HFFc6 (cell line): ENCODE measurements around the gene GULP1. TPM values are rescaled to one million over a fixed set of nuclear protein-coding genes. Genes with fewer than 3 reads are reported as not detected.

Experiments
- DNase-seq: peaks from one replicate; pipeline ENCODE4 v3.0.0-alpha.2; 2018
- H3K27ac Mint-ChIP-seq: 2 replicates; pipeline ENCODE4 v1.8.0; 2020; ENCODE audit warnings: mild to moderate bottlenecking, mixed read lengths
- H3K27me3 Mint-ChIP-seq: 2 replicates; pipeline ENCODE4 v1.8.0; 2021; ENCODE audit warnings: mild to moderate bottlenecking, moderate library complexity, mixed read lengths; ENCODE audit not compliant: insufficient read depth
- H3K36me3 Mint-ChIP-seq: 2 replicates; pipeline ENCODE4 v1.8.0; 2021; ENCODE audit warnings: low read depth, mixed read lengths
- H3K4me1 Mint-ChIP-seq: 2 replicates; pipeline ENCODE4 v1.8.0; 2020; ENCODE audit warnings: low read depth, mixed read lengths
- H3K4me3 Mint-ChIP-seq: 2 replicates; pipeline ENCODE4 v1.8.0; 2020; ENCODE audit warnings: mild to moderate bottlenecking, moderate library complexity, mixed read lengths
- H3K9me3 Mint-ChIP-seq: 2 replicates; pipeline ENCODE4 v1.8.0; 2020; ENCODE audit warnings: mild to moderate bottlenecking, mixed read lengths
- total RNA-seq, 6 experiments: library from RNA; stranded (reverse); fragmentation: NEBNext Ultra II Directional; extraction: Animal tissue kit (Norgen Biotek cat#: 25700); gene quantifications; 2 replicates in 1 of 6; 3 replicates in 5 of 6; pipeline ENCODE4 v1.2.3, GENCODE V29; 2021
- TF ChIP-seq, protein P1 (sequence below): fragments of 200-600 bp; sonication (generic); IDR thresholded peaks from 2 replicates; pipeline ENCODE4 v1.5.0; 2021; ENCODE audit warnings: antibody characterized with exemption, mild to moderate bottlenecking

GULP1 gene
- total RNA-seq, 6 experiments from 2014 or later = 33.3 to 76.1 (median 63.9) TPM

DNA sequence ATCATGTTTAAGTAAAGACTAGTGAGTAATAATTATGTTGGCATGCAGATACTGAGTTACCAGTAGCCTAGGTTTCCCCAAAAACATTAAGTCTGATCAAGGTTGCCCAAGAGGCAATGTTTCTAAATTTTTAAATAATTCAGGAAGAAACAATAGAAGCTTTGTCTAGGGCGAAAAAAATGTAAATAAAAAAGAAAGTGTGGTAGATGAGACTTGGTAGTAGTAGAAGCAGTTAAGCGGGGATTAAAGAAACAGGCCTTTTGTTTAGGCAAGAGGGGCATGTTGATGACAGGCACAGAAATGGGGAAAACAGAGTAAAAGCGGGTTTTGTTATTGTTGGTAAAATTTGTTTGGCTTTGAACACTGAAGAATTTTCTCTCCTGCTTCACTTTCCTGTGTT lies 97.2 kb downstream of the GULP1 start:
- peaks cover 3% of the 10 kb centered on the region for H3K27me3 Mint-ChIP-seq
- H3K27ac Mint-ChIP-seq = no peak overlapping the region; the same call in 1 of the 2 replicates
- no peak for DNase-seq
- peaks cover 67% of the 10 kb centered on the region for H3K36me3 Mint-ChIP-seq
- H3K9me3 Mint-ChIP-seq = peaks cover 30% of the 10 kb centered on the region
- TF ChIP-seq, protein P1, sequence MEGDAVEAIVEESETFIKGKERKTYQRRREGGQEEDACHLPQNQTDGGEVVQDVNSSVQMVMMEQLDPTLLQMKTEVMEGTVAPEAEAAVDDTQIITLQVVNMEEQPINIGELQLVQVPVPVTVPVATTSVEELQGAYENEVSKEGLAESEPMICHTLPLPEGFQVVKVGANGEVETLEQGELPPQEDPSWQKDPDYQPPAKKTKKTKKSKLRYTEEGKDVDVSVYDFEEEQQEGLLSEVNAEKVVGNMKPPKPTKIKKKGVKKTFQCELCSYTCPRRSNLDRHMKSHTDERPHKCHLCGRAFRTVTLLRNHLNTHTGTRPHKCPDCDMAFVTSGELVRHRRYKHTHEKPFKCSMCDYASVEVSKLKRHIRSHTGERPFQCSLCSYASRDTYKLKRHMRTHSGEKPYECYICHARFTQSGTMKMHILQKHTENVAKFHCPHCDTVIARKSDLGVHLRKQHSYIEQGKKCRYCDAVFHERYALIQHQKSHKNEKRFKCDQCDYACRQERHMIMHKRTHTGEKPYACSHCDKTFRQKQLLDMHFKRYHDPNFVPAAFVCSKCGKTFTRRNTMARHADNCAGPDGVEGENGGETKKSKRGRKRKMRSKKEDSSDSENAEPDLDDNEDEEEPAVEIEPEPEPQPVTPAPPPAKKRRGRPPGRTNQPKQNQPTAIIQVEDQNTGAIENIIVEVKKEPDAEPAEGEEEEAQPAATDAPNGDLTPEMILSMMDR = no peak
- H3K4me3 Mint-ChIP-seq = no peak overlapping the region
- H3K4me1 Mint-ChIP-seq = peaks cover 30% of the 10 kb centered on the region

DNA sequence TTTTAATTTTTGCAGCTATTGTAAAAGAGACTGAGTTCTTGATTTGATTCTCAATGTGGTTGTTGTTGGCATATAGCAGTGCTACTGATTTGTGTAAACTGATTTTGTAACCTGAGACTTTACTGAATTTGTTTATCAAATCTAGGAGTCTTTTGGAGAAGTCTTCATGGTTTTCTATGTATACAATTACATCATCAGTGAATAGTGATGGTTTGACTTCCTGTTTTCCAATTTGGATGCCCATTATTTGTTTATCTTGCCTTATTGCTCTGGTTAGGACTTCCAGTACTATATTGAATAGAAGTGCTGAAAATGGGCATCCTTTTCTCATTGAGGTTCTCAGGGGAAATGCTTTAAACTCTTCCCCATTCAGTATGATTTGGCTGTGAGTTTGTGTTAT lies 99.7 kb downstream of the GULP1 start:
- H3K27me3 Mint-ChIP-seq = no peaks in the 10 kb centered on the region
- H3K9me3 Mint-ChIP-seq = peaks cover 7% of the 10 kb centered on the region; the same call in 1 of the 2 replicates
- TF ChIP-seq, protein P1 = no peak
- H3K4me1 Mint-ChIP-seq = peaks cover 30% of the 10 kb centered on the region
- no peak for DNase-seq
- no peak overlapping the region for H3K4me3 Mint-ChIP-seq
- H3K36me3 Mint-ChIP-seq = peaks cover 54% of the 10 kb centered on the region
- H3K27ac Mint-ChIP-seq = no peak overlapping the region

DNA sequence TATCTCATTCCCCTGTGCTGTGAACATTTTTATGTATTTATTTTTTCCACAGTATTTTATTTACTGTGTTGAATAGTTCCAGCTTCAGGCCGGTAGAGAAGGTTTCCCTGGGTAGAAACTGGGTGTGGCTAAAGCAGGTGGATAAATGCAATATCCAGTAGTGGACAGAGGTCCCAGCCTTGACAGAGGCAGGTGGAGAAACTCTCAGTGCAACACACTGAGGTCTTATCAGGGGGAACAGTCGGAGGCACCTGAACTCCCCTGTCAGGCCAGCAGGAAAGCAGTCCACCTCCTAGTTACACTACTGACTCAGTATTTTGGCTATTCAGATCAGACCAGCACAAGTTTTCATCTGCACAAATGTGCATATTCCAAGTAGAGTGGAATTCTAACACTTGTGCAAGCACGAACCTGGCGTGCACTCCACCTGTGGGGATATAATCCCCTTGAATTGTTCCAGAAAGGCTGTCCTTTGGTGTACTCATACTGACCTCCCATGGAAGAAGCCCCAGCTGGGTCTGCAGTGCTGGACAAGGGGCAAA lies 103.3 kb downstream of the GULP1 start:
- no peak overlapping the region for H3K27ac Mint-ChIP-seq
- no peak for DNase-seq
- H3K9me3 Mint-ChIP-seq = peaks cover 7% of the 10 kb centered on the region; the same call in 1 of the 2 replicates
- H3K36me3 Mint-ChIP-seq = peaks cover 61% of the 10 kb centered on the region
- H3K27me3 Mint-ChIP-seq = no peaks in the 10 kb centered on the region
- H3K4me1 Mint-ChIP-seq = peaks cover 47% of the 10 kb centered on the region
- TF ChIP-seq, protein P1 = no peak
- no peak overlapping the region for H3K4me3 Mint-ChIP-seq

DNA sequence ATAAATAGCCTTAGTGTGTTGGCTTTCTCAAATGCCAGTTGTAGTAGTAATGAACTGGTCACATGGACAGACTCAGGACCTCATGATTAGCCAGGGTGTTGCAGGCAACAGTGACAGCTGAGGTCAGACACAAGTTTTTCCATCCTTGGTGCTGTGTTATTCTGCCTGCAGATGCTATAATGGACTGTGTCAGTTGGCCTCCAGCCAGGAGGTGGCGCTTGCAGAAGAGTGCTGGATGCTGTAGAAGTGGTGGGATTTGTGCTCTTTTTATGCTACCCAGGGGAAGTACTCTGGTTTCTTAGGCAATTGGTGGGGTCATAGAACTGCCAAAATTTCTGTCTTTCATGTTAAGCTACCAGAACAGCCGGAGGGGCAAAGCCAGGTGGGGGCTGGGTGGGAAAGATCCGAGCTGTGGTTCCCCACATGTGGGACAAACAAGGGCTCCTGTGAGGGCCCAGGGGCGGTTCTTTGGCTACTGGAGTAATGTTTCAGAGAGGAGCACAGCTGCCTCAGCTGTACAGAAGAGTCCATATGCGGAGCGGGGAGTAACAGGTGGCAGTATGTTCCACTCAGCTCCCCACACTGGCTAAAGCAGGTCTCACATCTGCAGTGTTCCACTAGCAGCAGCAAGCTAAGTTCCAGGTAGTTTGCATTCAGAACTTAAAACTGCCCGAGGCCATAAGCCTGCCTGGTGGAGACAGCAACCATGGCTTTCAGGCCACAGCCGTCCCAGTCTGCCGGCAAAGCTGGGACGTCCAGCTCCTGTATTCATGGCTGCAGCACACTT lies 104.4 kb downstream of the GULP1 start:
- Mint-ChIP-seq H3K36me3 (peaks cover 50% of the 10 kb centered on the region), H3K27ac (no peak overlapping the region), H3K27me3 (no peaks in the 10 kb centered on the region), H3K4me3 (no peak overlapping the region), H3K4me1 (peaks cover 36% of the 10 kb centered on the region), H3K9me3 (peaks cover 7% of the 10 kb centered on the region; the same call in 1 of the 2 replicates)
- TF ChIP-seq, protein P1 = no peak
- DNase-seq = no peak

DNA sequence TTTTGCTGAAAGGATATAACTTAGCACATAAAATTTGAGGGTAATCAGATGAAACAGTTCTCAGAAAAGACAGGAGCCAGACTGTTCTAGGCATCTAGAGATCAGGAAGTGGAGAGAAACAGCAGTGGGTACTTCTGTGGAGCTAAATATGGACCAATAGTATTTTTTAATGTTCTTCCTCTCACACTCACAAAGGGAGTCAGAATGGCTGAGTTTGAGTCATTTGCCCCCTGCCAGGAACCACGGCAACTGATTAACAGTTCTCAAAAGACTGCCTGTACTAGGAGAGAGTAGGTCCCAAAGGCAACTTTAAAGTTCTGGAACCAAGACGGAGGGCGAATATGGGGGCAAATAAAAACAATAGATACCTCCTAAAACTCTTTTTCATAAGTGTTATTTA lies 107.5 kb downstream of the GULP1 start:
- peak; percentile 48 for DNase-seq
- TF ChIP-seq, protein P1 = no peak
- no peaks in the 10 kb centered on the region for H3K27me3 Mint-ChIP-seq
- H3K36me3 Mint-ChIP-seq = peaks cover 19% of the 10 kb centered on the region
- H3K27ac Mint-ChIP-seq = peak overlapping the region; percentile 73
- H3K9me3 Mint-ChIP-seq = no peaks in the 10 kb centered on the region; the same call in 1 of the 2 replicates
- peaks cover 36% of the 10 kb centered on the region for H3K4me1 Mint-ChIP-seq
- H3K4me3 Mint-ChIP-seq = no peak overlapping the region; the same call in 1 of the 2 replicates
